Keratinocyte (primary cell): ENCODE data around the gene MAP1LC3B2.

Experiments used
- EZH2 ChIP-seq: IDR thresholded peaks from one replicate; pipeline ENCODE4 v1.6.1; 2012; ENCODE audit warnings: inconsistent platforms, mild to moderate bottlenecking, low read length, moderate library complexity
- TF ChIP-seq, protein P1 (sequence below), 3 experiments: IDR thresholded peaks in 1 of 3; conservative IDR thresholded peaks in 1 of 3; optimal IDR thresholded peaks in 1 of 3; 2 replicates in 2 of 3; 3 replicates in 1 of 3; pipeline versions ENCODE3 to v1.5.1; 2011; ENCODE audit warnings: low read length in 3 of 3, mild to moderate bottlenecking in 3 of 3, moderate library complexity in 2 of 3, control low read depth in 1 of 3, inconsistent platforms in 1 of 3; ENCODE audit not compliant: insufficient read depth in 2 of 3; ENCODE audit errors: extremely low read depth in 1 of 3

DNA sequence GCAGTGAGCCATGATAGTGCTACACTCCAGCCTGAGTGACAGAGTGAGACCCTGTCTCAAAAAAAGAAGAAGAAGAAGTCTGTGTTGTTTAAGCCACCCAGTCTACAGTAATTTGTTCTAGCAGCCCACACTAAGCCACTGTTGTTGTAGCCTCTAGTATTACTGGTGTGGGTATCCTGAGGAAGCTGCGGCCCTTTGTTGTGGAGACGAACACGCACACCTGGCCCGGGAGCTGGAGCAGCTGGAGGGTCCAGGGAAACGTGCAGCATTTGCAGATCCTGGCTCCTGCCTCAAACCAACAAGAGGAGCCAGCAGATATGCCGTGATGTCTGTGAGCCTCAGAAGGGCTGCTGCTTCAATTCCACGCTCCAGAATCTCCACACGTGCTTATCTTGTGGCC is 65.3 kb downstream of the MAP1LC3B2 start:
- TF ChIP-seq, protein P1, sequence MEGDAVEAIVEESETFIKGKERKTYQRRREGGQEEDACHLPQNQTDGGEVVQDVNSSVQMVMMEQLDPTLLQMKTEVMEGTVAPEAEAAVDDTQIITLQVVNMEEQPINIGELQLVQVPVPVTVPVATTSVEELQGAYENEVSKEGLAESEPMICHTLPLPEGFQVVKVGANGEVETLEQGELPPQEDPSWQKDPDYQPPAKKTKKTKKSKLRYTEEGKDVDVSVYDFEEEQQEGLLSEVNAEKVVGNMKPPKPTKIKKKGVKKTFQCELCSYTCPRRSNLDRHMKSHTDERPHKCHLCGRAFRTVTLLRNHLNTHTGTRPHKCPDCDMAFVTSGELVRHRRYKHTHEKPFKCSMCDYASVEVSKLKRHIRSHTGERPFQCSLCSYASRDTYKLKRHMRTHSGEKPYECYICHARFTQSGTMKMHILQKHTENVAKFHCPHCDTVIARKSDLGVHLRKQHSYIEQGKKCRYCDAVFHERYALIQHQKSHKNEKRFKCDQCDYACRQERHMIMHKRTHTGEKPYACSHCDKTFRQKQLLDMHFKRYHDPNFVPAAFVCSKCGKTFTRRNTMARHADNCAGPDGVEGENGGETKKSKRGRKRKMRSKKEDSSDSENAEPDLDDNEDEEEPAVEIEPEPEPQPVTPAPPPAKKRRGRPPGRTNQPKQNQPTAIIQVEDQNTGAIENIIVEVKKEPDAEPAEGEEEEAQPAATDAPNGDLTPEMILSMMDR (optimal IDR thresholded peaks at IDR 0.05 in 1 of 3, IDR thresholded peaks at IDR 0.05 in 1 of 3, conservative IDR thresholded peaks at IDR 0.05 in 1 of 3; ENCODE audit: extremely low read depth in 1 of 3, insufficient read depth in 2 of 3, low read length in 3 of 3) = no peak
- no peak for TF ChIP-seq EZH2
